LNCaP clone FGC (cell line): Measurements from ENCODE around the gene BGLAP.

Experiments
- DNase-seq: peaks from one replicate; pipeline ENCODE4 v3.0.0-alpha.2; 2011; ENCODE audit warnings: low read depth
- H3K4me3 ChIP-seq: 2 replicates; pipeline ENCODE4 v1.5.1; 2011; ENCODE audit warnings: mild to moderate bottlenecking, low read depth, low read length, control low read depth
- CTCF ChIP-seq: IDR thresholded peaks from 2 replicates; pipeline ENCODE4 v1.5.1; 2012; ENCODE audit warnings: mild to moderate bottlenecking; ENCODE audit not compliant: control insufficient read depth, insufficient read depth; ENCODE audit errors: extremely low read depth

BGLAP gene

GRCh38 chr1:156244712-156245111 is 2.7 kb downstream of the BGLAP start:
- TF ChIP-seq CTCF = no peak
- no peak for DNase-seq
- H3K4me3 ChIP-seq = no peak overlapping the region

GRCh38 chr1:156245451-156246232 is 3.7 kb downstream of the BGLAP start:
- H3K4me3 ChIP-seq = no peak overlapping the region
- no peak for TF ChIP-seq CTCF
- no peak for DNase-seq

GRCh38 chr1:156246241-156246780 is 4.3 kb downstream of the BGLAP start:
- TF ChIP-seq CTCF = no peak
- no peak overlapping the region for H3K4me3 ChIP-seq
- DNase-seq = no peak

- H3K4me3 ChIP-seq = no peak overlapping the region
- TF ChIP-seq CTCF = no peak
- DNase-seq = no peak
These were observed 4.9 kb downstream of the BGLAP start for GRCh38 chr1:156246781-156247459.

- DNase-seq = no peak
- no peak for TF ChIP-seq CTCF
- H3K4me3 ChIP-seq = no peak within 1 kb of the TSS
These were observed 5.7 kb downstream of the BGLAP start, which contains the start of gene PAQR6 for GRCh38 chr1:156247460-156248322. Gene PAQR6 (minus strand): TSS chr1:156248056. CDS start chr1:156246731, 1,325 bp downstream.

- no peak overlapping the region for H3K4me3 ChIP-seq
- no peak for DNase-seq
- TF ChIP-seq CTCF = no peak
These were observed 6.3 kb downstream of the BGLAP start for GRCh38 chr1:156248323-156248683.
